Superior temporal gyrus (tissue), 1 donor: ENCODE data around the gene PPP1R13B.
"Not testable (repeated sequence)": the region's sequence is repeated elsewhere in the genome, so short reads cannot be mapped to it uniquely, and the experiment has no call there.

Experiments used
- DNase-seq: peaks from one replicate; pipeline ENCODE4 v3.0.0-alpha.2; 2016; ENCODE audit errors: extremely low spot score

The PPP1R13B gene

DNA sequence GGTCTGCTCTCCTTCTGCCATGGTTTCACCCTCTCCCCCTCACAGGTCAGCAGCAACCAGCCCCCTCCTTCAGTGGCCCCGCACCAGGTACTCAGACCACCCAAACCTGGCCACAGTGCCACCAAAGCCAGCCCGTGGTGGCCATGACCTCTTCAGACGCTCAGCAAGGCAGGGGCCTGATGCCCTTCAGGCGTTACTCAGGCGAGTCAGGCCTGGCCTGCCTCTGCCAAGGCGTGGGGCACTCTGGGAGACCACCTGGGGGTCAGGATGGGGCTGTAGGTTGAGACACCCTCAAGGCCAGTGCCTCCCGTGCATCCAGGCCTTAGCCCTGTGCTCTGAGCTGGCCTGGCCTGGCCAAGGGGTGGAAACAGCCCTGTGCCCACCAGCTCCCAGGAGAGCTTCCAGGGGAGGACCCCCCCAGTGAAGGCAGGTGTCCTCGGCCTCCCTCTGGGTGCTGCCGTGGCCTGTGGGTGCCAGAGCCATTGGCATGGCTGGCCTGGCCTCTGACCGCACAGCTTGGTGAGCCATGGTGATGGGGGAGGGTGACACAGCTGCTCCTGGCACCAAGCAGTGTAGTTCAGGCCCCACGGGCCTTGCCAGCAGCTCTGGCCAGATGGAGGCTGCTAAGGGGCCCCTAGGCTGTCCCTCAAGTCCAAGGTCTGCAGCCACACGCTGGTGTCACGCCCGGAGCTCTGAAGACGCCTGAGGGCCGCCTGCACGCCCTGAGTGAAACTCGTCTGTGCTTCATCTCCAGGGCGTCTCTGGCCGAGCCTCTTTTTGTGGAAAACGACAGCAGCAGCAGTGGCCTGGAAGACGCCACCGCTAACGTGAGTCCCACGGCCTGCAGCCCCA, 147.2 kb downstream of the PPP1R13B start:
- peak; percentile 78 for DNase-seq

DNA sequence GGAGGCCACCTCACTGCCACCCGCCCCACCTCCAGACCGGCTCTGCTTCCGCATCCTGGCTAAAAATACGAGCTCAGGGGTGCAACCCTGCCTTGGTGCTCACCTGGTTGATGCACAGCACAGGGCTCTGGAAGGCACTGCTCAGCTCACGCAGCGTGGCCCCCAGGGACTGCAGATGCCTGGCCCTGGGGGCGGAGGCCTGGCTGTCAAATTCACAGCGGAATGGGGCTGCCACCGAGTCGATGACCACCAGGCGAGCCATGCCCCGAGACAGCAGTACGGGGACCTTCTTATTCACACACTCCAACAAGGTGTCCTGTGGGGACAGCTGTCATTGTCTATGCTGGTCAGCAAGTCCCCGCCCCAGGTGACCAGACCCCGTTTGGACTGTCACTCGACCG, 148.1 kb downstream of the PPP1R13B start:
- no peak for DNase-seq

DNA sequence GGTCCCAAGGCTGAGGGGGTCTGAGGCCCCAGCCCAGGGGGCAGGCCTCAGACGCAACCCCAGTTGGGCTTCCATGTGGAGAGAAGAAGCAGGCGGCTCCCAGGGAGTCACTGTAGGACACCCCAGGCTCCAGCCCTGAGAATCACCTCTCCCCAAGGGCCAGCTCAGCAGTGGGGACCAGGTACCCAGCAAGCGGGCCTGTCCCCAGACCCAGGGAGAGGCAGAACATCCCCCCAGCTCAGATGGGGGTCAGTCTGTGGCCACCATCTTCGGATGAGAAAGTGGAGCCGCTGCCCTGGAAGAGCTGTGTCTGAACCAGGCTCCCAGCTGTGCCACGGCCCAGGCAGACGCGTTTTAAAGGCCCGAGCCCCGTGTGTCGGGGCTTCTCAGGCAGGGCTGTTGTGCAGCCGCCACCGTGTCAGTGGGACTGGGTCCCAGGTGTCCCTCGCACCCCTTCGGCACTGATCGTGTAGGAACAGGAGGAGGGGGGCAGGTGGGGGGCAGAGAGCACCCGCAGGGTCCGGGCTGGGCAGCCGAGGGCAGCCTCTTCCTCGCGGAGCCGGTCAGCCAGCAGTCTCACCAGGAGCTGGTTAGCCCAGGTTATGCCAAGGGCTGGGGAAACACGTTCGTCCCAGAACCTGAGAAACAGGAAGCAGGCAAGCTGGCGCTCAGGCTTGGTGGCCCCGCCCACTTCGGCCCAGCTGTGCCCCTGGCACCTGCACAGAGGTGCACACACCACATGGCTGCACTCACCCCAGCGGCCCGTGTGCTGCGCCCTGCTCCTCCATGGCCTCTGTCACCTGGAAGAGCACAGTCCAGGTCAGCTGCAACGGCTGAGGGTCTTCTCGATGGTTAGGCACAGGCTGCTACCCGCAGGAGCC, 148.8 kb downstream of the PPP1R13B start:
- no peak for DNase-seq

DNA sequence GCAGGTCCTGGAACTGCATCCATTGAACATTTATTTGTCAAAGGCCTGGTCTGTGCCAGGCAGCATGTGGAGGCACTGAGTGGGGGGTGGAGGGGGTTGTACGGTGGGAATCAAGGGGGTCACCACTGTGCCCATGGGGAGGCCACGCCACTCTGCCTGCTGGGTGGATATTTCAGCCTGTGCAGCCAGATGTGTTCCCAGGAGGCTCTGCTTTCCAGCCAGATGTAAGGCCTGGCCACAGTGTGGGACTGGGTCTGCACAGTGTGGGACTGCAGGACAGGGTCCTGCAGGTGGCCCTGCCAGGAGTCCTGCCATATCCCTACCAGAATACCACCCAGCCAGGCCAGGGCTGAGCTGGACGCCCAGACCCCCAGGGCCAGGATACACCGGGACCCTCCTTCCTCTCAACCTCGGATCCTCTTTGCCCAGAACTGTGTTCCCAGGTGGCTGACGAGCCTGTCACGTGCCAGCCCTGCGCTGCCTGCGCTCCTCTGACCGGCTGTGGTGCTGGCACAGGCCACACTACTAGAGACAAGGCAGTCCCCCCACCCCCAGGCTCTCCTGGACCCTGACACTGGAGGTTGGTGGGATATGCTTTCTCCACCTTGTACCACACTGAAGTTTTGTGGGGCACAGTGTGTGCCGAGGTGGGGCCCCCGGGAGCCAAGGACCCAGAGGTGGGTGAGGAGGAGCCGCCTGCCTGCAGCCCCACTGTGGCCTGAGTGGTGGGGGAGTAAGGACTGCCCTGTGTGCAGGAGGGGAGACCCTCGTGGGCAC, 149.6 kb downstream of the PPP1R13B start:
- no peak for DNase-seq

DNA sequence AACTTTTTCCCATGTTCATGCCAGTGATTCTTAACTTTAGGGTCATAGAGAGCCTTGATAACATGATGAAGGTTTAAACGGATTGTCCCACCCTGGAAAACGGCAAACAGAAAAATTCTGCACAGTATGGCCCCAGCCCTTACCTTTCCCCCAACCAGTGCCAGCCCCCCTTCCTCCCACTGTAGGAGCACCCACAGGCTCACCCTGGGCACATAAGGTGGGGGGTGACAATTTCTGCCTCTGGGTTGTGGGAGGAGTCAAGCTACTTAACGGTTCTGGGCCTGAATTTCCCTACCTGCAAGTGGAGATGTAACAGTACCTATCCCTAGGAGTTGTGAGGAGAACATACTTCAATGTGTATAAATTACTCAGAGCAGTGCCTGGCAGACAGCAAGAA, 150.2 kb downstream of the PPP1R13B start:
- no peak for DNase-seq

DNA sequence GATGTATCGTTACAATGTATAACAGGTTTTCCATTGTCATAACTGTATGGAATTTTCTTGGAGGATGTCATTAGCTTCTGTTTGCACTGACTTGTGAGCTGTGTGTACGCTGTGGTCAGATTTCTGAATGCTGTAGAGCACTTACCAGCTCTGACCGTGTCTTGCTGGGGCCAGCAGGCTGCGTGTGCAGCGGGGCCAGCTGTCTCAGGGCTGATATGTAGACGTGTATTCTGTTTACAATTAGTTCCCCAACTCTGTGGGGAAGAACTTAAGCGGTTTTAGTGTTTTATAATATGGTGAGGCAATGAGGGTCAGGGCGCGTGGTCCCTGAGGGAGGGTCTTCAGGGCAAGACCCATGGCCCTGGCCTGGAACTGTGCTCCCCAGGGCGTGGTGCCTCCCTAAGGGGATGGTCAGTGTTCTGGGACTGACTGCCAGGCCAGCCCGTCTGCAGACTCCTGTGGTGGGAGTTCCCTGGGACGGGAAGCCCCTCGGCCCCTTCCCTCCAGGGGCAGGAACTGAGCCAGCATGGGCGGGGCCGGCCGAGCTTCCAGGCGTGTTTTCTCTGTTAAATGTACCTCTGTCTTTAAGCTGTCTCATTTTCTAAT, 150.8 kb downstream of the PPP1R13B start:
- no peak for DNase-seq

DNA sequence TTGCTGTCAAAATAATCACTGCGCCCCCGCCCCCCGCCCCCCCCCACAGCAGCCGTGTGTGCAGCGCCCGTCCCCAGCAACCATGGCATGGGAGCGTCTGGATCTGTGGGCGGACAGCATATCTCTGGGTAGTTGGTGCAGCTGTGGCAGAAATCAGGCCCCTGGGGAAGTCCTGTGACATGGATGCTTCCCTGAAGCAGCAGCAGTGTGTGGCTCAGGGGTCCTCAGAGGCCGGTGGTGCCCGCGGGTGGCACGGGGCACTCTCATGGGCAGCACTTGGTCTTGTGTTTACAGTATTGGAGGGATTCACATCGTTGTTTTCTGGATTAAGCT, 151.3 kb downstream of the PPP1R13B start:
- DNase-seq, result no peak

DNA sequence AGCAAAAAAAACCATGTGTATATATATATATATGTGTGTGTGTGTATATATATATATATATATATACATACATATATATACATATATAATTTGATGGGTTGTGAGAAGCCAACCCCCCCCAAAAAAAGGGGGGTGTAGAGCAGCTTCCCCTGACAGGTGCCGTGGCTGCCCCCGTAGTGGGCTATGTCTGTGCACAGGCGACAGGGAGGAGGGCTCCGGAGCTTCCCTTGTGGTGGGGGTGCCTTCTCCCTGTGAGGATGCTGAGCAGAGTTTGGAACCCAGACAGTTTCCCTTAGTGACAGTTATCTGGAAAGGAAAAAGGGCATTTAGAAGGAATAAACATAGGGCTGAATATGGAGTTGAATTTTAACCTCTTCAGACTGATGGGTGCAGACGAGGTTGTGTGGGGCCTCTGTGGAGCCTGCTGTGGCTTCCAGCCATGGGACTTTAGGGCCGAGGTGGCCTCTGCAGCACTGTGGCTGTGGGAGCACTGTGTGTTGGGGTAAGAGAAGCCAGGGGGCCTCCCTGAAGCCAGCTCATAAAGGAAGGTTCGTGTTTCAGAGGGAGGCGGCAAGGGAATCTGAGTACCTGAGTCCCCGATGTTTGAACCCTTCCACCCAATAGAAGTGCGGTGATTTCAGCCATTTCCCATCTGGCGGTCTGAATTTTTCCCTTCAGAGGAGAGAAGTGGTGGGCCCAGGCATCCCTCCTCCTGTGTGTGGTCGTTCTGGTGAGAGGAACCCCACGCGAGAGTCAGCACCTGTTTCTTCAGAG, 151.9 kb downstream of the PPP1R13B start:
- no peak for DNase-seq

DNA sequence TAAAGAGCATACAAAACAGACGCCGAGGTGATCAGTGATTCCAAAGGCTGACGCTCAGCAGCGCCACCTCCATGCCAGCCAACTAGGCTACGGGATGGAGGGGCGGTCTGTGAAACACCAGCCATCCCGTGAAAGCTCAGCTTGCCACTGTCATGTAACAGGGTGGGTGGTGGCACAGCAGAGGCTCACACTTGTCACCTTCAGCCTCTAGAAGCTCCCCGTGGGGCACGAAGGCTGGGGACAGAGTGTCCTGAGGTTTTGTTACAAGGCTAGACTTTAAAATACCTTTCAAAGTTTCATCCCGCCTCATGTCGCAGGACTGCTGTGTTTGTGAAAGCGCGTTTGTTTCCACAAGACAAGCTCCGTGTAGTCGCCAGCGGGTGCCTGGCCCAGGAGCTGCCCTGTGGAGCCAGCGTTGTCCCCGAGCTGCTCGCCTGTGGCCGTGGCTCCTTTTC, 152.8 kb downstream of the PPP1R13B start:
- DNase-seq, result no peak

DNA sequence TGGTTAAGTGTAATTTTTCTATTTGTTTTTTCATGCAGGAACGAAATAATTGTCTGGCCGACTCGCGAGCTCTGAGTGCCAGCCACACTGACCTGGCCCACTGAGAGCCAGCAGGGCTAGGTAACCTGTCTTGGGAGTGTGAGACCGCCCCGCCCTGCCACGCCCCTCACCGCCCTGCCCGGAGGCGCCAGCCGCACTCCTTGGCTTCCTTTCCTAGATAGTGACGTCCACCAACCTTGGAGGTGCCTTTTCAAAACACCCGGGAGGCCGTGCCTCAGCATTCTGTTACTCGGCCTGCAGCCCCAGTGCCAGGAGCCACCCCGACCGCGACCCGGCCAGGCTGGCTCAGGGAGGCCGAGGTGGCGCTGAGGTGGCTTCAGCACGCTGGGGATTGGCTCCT, 153.9 kb downstream of the PPP1R13B start:
- no peak for DNase-seq

DNA sequence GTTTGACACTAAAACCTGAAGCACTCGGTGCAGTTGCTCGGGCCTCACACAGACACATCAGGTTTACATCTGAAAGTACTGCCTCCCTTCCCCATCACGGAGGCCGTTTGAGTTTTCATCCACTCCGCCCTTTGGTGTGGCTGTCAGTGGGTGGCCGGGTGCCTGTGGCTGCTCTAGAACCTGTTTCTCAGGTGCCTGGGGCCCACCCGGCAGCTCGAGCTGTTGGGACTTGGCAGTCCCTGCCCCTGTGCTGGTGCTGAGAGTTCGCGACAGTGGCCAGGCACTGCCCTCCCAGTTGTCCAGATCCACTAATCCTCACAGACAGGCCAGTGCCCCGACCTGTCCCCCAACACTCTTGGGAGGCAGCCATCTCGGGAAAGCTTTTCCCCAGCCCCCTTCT, 154.5 kb downstream of the PPP1R13B start:
- DNase-seq, result no peak

DNA sequence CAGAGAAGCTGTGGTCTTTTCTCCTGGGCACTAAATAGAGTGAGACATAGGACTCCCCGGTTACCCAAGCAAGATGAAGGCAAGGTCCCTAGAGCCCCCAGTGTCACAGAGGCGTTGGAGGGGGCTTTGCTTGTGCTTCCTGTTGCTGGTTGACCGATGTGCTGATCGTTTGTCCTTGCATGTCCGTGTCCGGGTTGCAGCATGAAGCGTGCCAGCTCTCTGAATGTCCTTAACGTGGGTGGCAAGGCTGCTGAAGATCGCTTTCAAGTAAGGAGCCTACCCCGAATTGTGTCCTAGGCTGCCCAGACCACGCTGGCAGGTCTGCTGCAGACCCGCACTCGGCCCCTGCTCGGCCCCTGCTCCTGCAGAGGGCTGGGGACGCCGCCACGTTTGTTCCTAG, 155.2 kb downstream of the PPP1R13B start:
- DNase-seq, result no peak

DNA sequence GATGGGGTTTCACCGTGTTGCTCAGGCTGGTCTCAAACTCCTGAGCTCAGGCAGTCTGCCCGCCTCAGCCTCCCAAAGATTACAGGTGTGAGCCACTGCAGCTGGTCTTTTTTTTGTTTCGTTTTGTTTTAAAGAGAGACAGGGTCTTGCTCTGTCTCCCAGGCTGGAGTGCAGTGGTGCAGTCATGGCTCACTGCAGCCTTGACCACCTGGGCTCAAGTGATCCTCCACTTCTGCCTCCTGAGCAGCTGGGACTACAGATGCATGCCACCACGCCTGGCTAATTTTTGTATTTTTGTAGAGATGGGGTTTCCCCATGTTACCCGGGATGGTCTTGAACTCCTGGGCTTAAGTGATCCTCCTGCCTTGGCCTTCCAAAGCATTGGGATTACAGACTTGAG, 155.7 kb downstream of the PPP1R13B start:
- DNase-seq, result not testable (repeated sequence)

DNA sequence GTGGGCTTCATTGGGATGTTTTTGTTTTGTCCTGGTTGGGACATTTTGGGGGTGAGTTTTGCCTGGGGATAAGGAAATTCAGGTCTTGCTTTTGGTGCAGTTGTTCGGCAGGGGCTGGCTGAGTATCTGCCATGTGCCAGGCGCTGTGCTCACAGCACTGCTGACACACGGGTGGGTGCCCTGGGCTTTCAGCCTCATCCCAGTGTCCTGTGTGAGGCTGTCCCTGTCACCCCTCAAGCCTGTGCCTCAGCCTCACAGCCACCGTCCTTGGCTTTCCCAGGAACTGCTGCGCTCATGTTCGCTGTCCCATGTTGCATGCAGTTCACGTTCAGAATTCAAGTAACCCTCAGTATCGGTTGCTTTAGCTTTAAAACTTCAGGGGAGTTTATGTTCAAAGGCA, 157.0 kb downstream of the PPP1R13B start:
- DNase-seq, result no peak

DNA sequence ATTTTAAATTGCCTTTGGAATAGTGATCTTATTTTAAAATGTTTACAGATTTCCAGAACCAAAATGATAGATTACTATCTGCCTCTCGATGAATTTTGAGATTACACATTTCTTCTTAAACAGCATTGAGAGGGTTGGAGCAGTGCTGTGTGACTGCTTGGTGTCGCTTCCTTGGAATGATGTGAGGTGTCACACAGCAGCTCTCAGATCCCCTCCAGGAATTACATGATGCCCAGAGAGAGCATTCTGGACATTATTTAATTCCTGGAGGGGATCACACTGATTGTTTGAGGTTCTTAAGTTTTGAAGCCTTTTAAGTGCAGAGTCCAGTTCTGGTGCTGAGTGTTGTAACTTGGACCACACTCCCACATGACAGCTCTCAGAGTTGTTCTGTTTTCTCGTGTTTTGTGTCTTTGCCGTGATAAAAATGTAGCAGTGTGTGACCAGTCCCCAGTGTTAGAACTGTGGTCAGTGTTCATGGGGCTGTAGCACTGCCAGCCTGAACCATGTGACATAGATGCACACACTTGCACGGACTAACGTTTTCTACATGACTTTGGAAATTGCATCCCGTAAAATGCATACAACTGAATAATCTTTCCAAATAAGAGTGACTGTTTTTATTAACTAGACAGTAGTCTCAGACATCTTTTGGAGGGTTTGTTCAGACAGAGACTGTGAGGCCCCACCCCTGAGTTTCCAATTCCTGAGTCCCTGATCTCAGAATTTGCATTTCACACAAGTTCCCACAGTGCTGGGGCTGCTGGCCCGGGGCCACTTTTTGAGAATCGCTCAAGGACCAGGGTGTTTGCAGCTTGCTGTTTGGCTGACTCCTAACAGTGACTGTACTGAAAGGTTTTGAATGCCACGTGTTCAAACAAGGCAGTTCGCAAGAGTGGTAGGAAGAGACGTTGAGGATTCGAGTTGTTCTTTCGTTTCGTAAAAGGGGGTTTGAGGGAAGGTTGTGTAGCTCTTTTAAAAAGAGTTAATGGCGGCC, 158.2 kb downstream of the PPP1R13B start:
- DNase-seq, result peak; percentile 72

DNA sequence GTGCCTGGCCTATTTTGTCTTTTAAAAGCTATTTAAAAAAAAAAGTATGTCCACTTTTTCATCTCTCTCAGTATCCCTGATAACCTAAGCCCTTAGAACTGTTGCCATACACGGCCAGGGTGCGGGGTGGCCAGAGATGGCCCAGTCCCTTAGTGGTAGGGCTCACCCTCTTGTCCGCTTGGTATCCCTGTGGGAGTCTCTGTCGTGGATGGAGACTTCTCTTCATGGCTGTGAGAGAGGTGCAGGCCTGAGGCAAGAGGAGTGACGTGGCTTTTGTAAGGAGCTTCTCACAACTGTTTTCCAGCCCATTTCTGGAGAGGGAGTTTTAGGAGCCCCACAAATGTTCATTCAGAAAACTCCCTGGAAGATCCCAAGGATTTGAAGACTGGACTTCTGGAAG, 158.9 kb downstream of the PPP1R13B start:
- no peak for DNase-seq

DNA sequence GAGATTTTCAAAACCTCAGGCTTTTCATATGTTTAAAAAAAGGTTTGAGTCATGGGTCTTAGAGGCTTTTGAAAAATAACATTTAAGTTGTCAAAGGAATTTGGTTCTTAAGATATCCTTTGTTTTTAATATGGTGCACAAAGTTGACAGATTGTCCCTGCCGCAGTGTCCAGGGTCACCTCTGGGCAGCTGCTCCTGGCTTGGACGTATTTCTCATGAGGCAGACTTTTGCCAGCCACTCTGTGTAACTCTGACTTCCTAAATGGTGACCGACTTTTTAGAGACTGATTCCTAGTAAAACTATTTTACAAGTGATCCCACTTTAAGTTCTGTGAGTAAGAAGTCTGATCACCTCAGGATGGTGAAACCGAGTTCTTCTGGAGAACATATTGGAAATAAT, 159.7 kb downstream of the PPP1R13B start:
- DNase-seq, result no peak

DNA sequence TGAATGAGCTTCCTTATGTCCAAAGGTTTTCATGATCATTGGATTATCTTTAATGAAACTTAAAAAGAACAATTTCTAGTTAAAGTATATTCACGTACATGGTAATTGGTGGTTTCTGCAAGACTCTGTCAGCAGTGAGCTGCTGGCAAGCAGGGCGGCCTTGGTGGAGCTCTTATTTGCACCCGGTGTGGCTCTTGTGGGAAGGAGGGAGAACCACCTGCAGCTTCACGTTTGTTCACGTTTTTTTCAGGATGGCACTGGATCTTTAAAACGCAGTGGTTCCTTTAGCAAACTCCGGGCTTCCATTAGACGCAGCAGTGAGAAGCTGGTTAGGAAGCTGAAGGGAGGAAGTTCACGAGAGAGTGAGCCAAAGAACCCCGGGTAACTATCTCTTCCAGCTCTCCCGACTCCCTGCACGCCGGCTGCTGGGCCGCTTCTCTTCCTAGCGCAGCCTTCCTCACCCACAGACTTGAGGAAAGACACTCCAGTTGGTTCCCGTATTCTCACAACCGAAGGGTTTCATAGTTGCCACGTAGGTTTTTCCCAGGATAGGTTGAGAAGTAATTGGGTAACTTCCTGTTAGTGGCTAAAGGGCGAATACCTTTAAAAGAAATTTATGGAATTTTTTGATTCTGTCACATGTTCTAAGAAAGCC, 160.4 kb downstream of the PPP1R13B start:
- DNase-seq, result no peak
